NCI-H1694 treated with DMSO at 0.1 percent for 48 hours (cell line): ENCODE data around the gene C1QTNF5.
"Not testable (repeated sequence)": the region's sequence is repeated elsewhere in the genome, so short reads cannot be mapped to it uniquely, and the experiment has no call there.

ENCODE experiments used
- DNase-seq: peaks from one replicate; lab custom pipeline; 2025; lab: John Stamatoyannopoulos, UW

C1QTNF5 gene

GRCh38 chr11:119340335-119341221 is at the start of gene C1QTNF5:
C1QTNF5 (minus strand) TSS chr11:119340883; CDS start chr11:119340397, 486 bp downstream.
- no peak for DNase-seq

- DNase-seq = no peak
Observed at GRCh38 chr11:119389611-119390254, 49.0 kb upstream of the C1QTNF5 start.

GRCh38 chr11:119388103-119388502 is 47.4 kb upstream of the C1QTNF5 start:
- no peak for DNase-seq

- no peak for DNase-seq
Observed at GRCh38 chr11:119384332-119384731, 43.6 kb upstream of the C1QTNF5 start.

- not testable (repeated sequence) for DNase-seq
Observed at GRCh38 chr11:119382513-119382912, 41.8 kb upstream of the C1QTNF5 start.

- no peak for DNase-seq
Observed at GRCh38 chr11:119382101-119382500, 41.4 kb upstream of the C1QTNF5 start.

- peak; percentile 64 for DNase-seq
Observed at GRCh38 chr11:119381181-119381988, 40.7 kb upstream of the C1QTNF5 start, which contains the start of gene USP2. USP2 (minus strand) TSS chr11:119381690; CDS start chr11:119373480, 8,210 bp downstream.

GRCh38 chr11:119380827-119381180 is 40.1 kb upstream of the C1QTNF5 start:
- no peak for DNase-seq

- no peak for DNase-seq
Observed at GRCh38 chr11:119380160-119380826, 39.6 kb upstream of the C1QTNF5 start.

GRCh38 chr11:119378851-119379465 is 38.3 kb upstream of the C1QTNF5 start:
- DNase-seq = no peak

- no peak for DNase-seq
Observed at GRCh38 chr11:119377961-119378667, 37.4 kb upstream of the C1QTNF5 start.

- no peak for DNase-seq
Observed at GRCh38 chr11:119377112-119377901, 36.6 kb upstream of the C1QTNF5 start.

- DNase-seq = no peak
Observed at GRCh38 chr11:119376197-119376847, 35.6 kb upstream of the C1QTNF5 start.

- no peak for DNase-seq
Observed at GRCh38 chr11:119375337-119376196, 34.9 kb upstream of the C1QTNF5 start.

- DNase-seq = no peak
Observed at GRCh38 chr11:119374632-119375336, 34.1 kb upstream of the C1QTNF5 start.

- DNase-seq = peak; percentile 65
Observed at GRCh38 chr11:119373921-119374631, 33.4 kb upstream of the C1QTNF5 start.
